NCI-H146 treated with DMSO at 0.1 percent for 48 hours (cell line): ENCODE results near the gene ZNF471.
A peak's percentile ranks its signal among the peaks of the same experiment; 100 is the strongest.

Experiments used
- DNase-seq: peaks from one replicate; lab custom pipeline; 2025; ENCODE audit not compliant: unreplicated experiment; lab: John Stamatoyannopoulos, UW

The ZNF471 gene

GRCh38 chr19:56507446-56508289, at the start of gene ZNF471:
Gene ZNF471, plus strand, starts transcription at chr19:56507855. Its CDS starts 3,717 bp downstream, at chr19:56511572.
- DNase-seq, result peak; percentile 80

GRCh38 chr19:56474308-56474707, 33.3 kb upstream of the ZNF471 start:
- no peak for DNase-seq

- no peak for DNase-seq
These were observed 31.6 kb upstream of the ZNF471 start for GRCh38 chr19:56476093-56476492.

DNA sequence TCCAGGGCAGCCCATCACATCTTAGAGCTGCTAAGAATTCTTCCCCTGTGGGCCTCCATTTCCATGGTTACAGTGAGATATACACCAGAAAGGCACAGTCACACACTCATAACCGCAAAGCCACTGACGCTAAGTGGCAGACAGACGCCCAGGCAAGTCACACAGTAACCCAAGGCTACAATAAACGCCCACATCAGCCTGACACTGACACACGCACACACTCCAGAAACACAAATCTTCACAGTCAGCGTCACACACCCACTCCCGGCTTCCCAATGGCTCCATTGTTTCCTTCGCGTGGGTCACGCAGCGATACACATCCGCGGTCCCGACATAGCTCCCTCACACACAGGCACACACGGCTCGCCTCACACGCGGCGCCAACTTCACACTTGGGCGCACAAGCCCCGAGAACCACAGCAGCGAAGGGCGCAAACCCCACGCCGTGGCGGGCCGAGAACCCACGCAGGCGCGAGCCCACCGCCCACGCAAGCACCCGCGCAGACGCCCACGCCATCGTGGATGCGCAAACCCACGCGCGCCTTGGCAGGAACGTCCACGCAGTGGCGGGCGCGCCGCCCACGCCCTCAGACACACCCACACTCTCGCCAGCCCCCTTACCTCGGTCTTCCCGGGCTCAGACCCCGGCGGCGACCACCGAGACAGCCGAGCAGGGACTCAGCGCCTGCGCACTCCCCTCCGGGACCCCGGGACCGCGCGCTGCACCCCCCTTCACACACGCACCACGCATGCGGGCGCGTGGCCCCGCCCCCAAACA, 30.8 kb upstream of the ZNF471 start, which contains the start of gene ZNF667:
ZNF667 (minus strand) TSS at position 695 of the 778 bp plus-strand sequence. CDS start 14,975 bp downstream, outside the sequence.
- DNase-seq, result no peak

- DNase-seq, result no peak
These were observed 30.0 kb upstream of the ZNF471 start for GRCh38 chr19:56477429-56478338.

- DNase-seq, result no peak
These were observed 16.3 kb upstream of the ZNF471 start for GRCh38 chr19:56491399-56491798.

DNA sequence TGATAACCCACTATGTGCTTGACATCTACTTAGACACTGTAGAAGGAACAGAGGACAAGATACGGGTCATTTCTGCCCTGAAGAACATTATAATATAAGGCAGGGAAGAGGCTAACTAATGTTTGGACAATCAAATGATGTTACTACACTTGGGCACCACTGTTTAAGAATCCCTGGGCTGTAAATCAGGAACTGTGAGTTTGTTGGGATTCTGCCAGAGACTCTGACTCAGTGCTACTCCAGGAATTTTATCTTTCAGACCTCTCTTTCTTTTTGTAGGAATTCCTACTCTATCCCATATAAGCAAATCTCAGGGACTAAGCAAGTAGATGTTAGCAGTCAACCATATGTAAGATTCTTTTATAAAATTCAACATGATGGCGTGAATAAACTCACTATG, 3.1 kb upstream of the ZNF471 start:
- no peak for DNase-seq

DNA sequence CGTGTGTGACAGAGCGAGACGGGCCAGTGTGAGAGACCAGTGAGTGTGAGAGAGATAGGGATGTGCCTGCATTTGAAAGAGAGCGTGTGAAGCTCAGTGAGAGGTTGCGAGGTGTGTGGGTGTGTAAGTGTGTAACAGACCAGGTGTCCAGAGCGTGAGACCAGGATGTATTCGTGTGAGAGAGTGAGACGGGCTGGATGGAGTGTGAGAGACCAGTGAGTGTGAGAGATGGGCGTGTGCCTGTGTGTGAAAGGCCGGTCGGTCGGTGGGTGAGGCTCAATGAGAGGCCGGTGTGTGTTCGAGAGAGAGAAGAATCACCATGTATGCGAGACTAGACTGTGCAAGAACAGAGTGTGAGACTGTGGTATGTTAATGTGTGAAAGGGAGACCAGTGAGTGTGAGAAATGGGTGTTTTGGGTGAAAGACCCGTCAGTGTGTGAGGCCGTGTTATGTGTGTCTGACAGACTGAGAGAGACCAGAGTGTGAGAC, 679 bp downstream of the ZNF471 start:
- no peak for DNase-seq

GRCh38 chr19:56525214-56525860, 17.7 kb downstream of the ZNF471 start:
- DNase-seq, result no peak

GRCh38 chr19:56537442-56537841, 29.8 kb downstream of the ZNF471 start:
- DNase-seq, result no peak

- peak; percentile 88 for DNase-seq
These were observed 30.7 kb downstream of the ZNF471 start for GRCh38 chr19:56538254-56538760.

DNA sequence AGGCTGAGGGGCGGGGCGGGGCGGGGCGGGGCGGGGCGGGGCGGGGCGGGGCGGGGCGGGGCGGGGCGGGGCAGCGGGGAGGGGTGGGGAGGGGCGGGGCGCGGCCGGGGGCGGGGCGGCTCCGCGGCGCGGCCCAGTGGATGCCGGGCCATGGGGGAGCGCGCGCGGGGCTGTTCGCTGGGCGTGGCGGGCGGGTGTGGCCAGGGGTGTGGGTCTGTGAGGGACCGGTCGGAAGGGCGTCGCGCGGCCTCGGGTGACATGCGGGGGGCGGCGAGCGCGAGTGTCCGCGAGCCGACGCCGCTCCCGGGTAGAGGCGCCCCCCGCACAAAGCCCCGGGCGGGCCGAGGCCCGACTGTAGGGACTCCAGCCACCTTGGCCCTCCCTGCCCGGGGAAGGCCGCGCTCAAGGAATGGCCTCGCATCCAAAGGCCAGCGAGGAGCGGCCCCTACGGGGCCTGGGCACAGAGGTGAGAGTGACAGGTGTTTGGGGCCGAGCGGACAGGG, 31.2 kb downstream of the ZNF471 start, which contains the start of gene ZFP28:
ZFP28 (plus strand) TSS at position 188 of the 503 bp plus-strand sequence; CDS start at position 259, 71 bp downstream.
- DNase-seq, result peak; percentile 69

DNA sequence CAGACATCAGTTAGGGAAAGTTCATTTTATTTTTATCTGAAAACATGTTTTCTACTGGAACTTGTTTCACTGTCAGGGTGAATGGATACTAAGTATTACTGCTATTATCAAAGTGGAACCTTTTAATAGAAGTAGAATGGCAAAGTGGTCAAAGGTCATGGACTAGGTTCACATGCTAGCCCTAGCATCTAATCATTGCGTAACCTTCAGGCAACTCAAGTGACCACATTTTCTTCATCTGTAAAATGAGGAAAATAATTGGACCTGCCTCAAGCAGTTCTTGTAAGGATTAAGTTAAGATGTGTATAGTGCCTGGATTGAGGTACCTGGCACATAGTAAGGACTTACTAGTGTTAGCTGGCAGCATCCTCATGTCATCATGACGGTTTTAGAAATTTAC, 36.1 kb downstream of the ZNF471 start:
- DNase-seq, result no peak

- DNase-seq, result no peak
These were observed 39.9 kb downstream of the ZNF471 start for GRCh38 chr19:56547535-56547934.

DNA sequence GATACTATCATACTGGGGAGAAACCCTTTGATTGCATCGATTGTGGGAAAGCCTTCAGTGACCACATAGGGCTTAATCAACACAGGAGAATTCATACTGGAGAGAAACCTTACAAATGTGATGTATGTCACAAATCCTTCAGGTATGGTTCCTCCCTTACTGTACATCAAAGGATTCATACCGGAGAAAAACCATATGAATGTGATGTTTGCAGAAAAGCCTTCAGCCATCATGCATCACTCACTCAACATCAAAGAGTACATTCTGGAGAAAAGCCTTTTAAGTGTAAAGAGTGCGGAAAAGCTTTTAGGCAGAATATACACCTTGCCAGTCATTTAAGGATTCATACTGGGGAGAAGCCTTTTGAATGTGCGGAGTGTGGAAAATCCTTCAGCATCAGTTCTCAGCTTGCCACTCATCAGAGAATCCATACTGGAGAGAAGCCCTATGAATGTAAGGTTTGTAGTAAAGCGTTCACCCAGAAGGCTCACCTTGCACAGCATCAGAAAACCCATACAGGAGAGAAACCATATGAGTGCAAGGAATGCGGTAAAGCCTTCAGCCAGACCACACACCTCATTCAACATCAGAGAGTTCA, 46.7 kb downstream of the ZNF471 start:
- DNase-seq, result no peak

- no peak for DNase-seq
These were observed 55.1 kb downstream of the ZNF471 start for GRCh38 chr19:56562766-56563165.

- DNase-seq, result peak; percentile 44
These were observed 59.2 kb downstream of the ZNF471 start for GRCh38 chr19:56566904-56567273.

GRCh38 chr19:56567274-56568120, 59.8 kb downstream of the ZNF471 start, which contains the start of gene ZNF470:
Gene ZNF470, plus strand, starts transcription at chr19:56567468. Its CDS starts 2,844 bp downstream, at chr19:56570312.
- DNase-seq, result peak; percentile 92
